A549 (cell line): Measurements from ENCODE around the gene ERCC2.

Experiments used
- CBX8 ChIP-seq: fragments of 200-600 bp; sonication (generic); IDR thresholded peaks from 2 replicates; pipeline ENCODE4 v1.6.1; 2016
- EHMT2 ChIP-seq: fragments of 200-600 bp; sonication (generic); IDR thresholded peaks from 2 replicates; pipeline ENCODE4 v1.6.1; 2016; ENCODE audit warnings: antibody characterized with exemption, low read depth, mild to moderate bottlenecking, moderate library complexity
- JUNB ChIP-seq: fragments of >200 bp; sonication (Bioruptor Twin); formaldehyde crosslinking; IDR thresholded peaks from 2 replicates; pipeline ENCODE4 v1.6.1; 2016
- KDM5A ChIP-seq: fragments of 200-600 bp; sonication (generic); IDR thresholded peaks from 2 replicates; pipeline ENCODE4 v1.6.1; 2016; ENCODE audit warnings: antibody characterized with exemption, mild to moderate bottlenecking
- NR3C1 ChIP-seq: fragments of >200 bp; sonication (Bioruptor Twin); formaldehyde crosslinking; IDR thresholded peaks from 3 replicates; pipeline ENCODE4 v1.6.1; 2017
- POLR2A ChIP-seq: IDR thresholded peaks from 2 replicates; pipeline ENCODE4 v1.6.1; 2012; ENCODE audit warnings: mild to moderate bottlenecking, low read length
- POLR2AphosphoS2 ChIP-seq: conservative IDR thresholded peaks from 2 replicates; pipeline ENCODE4 v1.6.1; 2012; ENCODE audit warnings: low read length, improper control_type of control experiment, inconsistent platforms
- RAD21 ChIP-seq, 2 experiments: fragments of >200 bp in 1 of 2; sonication (Bioruptor Twin) in 1 of 2; formaldehyde crosslinking in 1 of 2; IDR thresholded peaks in 1 of 2; conservative IDR thresholded peaks in 1 of 2; 2 replicates in 1 of 2; 3 replicates in 1 of 2; pipeline ENCODE4 v1.6.1; 2012 to 2018; ENCODE audit warnings: inconsistent platforms in 1 of 2
- SMC3 ChIP-seq: fragments of >200 bp; sonication (Bioruptor Twin); formaldehyde crosslinking; IDR thresholded peaks from 3 replicates; pipeline ENCODE4 v1.6.1; 2018; ENCODE audit warnings: inconsistent platforms
- TF ChIP-seq, protein P1 (sequence below): fragments of >200 bp; sonication (Bioruptor Twin); formaldehyde crosslinking; IDR thresholded peaks from 3 replicates; pipeline ENCODE4 v1.5.1; 2016
- TF ChIP-seq, protein P2 (sequence below): IDR thresholded peaks from 2 replicates; pipeline ENCODE4 v1.6.1; 2012; ENCODE audit warnings: low read depth, borderline replicate concordance
- TF ChIP-seq, protein P3 (sequence below): fragments of 250-450 bp; sonication (Bioruptor Pico); IDR thresholded peaks from 2 replicates; pipeline ENCODE4 v1.5.0; 2021; ENCODE audit warnings: mild to moderate bottlenecking, moderate library complexity, borderline replicate concordance
- TF ChIP-seq, protein P4 (sequence below): IDR thresholded peaks from 2 replicates; pipeline ENCODE4 v1.6.1; 2012
- TF ChIP-seq, protein P5 (sequence below): fragments of >200 bp; sonication (Bioruptor Twin); formaldehyde crosslinking; IDR thresholded peaks from 2 replicates; pipeline ENCODE4 v1.6.1; 2016

DNA sequence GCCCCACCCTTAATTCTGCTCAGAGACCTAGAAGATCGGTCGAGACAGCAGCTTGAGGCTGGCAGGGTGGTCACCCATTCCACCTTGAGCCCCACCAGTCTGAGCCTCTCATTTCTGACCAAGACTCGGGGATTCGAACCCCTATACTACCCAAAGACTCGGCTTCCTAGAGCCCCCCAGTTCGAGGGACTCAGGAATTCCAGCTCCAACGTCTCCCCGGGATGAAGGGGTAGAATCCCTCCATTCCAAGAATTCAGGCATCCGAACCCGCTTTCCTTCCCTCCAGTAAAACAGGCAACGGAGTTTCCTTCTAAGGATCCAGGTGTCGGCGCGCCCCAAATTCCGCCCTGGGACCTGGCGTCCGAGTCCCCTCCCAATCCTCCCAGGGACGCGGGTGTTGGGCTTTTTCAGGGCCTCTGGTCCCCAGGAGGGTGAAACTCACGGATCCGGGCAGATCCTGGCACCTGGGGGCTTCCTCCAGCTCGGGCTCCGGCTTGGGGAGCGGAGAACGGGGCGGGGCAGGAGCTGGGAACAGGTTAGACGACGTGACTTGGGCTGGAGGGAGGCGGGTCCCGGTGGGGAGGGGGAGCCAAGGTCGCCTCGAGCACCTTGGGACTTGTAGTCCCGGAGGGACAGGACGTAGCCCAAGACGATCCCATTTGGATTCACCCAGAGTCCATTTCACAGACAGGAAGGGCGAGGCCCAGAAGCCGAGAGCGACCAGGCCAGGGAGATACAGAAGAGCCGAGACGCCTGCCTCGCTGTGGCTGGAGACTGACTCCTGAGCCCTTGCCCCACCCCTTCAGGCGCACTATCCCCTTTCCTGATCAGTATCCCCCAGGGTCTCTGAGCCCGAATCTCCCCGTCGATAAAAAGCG is 34.4 kb upstream of the ERCC2 start, which contains the start of gene PPP1R13L:
- no peak for TF ChIP-seq POLR2A
- TF ChIP-seq, protein P1, sequence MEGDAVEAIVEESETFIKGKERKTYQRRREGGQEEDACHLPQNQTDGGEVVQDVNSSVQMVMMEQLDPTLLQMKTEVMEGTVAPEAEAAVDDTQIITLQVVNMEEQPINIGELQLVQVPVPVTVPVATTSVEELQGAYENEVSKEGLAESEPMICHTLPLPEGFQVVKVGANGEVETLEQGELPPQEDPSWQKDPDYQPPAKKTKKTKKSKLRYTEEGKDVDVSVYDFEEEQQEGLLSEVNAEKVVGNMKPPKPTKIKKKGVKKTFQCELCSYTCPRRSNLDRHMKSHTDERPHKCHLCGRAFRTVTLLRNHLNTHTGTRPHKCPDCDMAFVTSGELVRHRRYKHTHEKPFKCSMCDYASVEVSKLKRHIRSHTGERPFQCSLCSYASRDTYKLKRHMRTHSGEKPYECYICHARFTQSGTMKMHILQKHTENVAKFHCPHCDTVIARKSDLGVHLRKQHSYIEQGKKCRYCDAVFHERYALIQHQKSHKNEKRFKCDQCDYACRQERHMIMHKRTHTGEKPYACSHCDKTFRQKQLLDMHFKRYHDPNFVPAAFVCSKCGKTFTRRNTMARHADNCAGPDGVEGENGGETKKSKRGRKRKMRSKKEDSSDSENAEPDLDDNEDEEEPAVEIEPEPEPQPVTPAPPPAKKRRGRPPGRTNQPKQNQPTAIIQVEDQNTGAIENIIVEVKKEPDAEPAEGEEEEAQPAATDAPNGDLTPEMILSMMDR: no peak
- TF ChIP-seq, protein P2, sequence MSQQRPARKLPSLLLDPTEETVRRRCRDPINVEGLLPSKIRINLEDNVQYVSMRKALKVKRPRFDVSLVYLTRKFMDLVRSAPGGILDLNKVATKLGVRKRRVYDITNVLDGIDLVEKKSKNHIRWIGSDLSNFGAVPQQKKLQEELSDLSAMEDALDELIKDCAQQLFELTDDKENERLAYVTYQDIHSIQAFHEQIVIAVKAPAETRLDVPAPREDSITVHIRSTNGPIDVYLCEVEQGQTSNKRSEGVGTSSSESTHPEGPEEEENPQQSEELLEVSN: no peak
- no peak for TF ChIP-seq KDM5A
- no peak for TF ChIP-seq RAD21 (conservative IDR thresholded peaks at IDR 0.05 in 1 of 2, IDR thresholded peaks at IDR 0.05 in 1 of 2)
- TF ChIP-seq SMC3: no peak
- TF ChIP-seq JUNB: no peak
- TF ChIP-seq, protein P3, sequence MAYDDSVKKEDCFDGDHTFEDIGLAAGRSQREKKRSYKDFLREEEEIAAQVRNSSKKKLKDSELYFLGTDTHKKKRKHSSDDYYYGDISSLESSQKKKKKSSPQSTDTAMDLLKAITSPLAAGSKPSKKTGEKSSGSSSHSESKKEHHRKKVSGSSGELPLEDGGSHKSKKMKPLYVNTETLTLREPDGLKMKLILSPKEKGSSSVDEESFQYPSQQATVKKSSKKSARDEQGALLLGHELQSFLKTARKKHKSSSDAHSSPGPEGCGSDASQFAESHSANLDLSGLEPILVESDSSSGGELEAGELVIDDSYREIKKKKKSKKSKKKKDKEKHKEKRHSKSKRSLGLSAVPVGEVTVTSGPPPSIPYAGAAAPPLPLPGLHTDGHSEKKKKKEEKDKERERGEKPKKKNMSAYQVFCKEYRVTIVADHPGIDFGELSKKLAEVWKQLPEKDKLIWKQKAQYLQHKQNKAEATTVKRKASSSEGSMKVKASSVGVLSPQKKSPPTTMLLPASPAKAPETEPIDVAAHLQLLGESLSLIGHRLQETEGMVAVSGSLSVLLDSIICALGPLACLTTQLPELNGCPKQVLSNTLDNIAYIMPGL: no peak
- TF ChIP-seq, protein P4, sequence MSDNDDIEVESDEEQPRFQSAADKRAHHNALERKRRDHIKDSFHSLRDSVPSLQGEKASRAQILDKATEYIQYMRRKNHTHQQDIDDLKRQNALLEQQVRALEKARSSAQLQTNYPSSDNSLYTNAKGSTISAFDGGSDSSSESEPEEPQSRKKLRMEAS: no peak
- TF ChIP-seq, protein P5, sequence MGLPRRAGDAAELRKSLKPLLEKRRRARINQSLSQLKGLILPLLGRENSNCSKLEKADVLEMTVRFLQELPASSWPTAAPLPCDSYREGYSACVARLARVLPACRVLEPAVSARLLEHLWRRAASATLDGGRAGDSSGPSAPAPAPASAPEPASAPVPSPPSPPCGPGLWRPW: no peak
- TF ChIP-seq CBX8: no peak
- no peak for TF ChIP-seq NR3C1
- no peak for TF ChIP-seq POLR2AphosphoS2
- no peak for TF ChIP-seq EHMT2
